ENCODE measurements around the gene SMARCC1. TPM values are rescaled to one million over a fixed set of nuclear protein-coding genes. Genes with fewer than 3 reads are reported as not detected.

SMARCC1 gene
- total RNA-seq, 1 experiment from 2014 or later, result 130 TPM

DNA sequence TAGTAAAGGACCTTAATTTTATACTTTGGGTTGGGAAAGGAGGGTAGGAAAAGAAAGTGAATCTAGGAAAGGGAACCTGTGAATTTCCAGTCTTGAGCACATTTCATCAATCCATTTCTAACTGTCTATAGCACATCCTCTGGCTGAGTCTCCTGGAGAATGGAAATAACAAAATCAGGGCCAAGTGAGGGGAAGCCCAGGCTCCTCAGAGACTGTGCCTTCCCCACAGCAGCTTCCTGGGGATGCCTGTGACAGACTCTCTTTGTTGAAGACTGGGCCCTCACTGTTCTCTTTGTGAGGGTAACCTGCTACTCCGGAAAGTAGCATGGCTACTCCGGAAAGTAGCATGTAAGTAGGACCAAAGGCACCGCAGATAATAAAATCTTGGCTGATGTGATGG lies 180.4 kb downstream of the SMARCC1 start:
- ChIA-PET CTCF (no interaction called here), POLR2A (ENCODE audit: unreplicated experiment) (interaction anchor here (0.8 kb wide), 1 partner anchor 37 kb away, joined by 6 read pairs; no protein-coding TSS in a partner anchor)
- no peak overlapping the region for H3K27ac ChIP-seq
- no peaks in the 10 kb centered on the region for H3F3A ChIP-seq (ENCODE audit: insufficient read depth, low read depth)
- no peak overlapping the region for H3K4me2 ChIP-seq
- H3K79me2 ChIP-seq (ENCODE audit: low read depth), result no peaks in the 10 kb centered on the region
- H3K36me3 ChIP-seq (ENCODE audit: low read depth), result no peaks in the 10 kb centered on the region; the same call in none of the 2 replicates
- no peak overlapping the region for H2AFZ ChIP-seq
- peaks cover 9% of the 10 kb centered on the region; the same call in 1 of the 2 replicates for H4K20me1 ChIP-seq (ENCODE audit: insufficient read depth)
- no peaks in the 10 kb centered on the region for H3K27me3 ChIP-seq (ENCODE audit: insufficient read depth, low read depth)
- intact Hi-C loops (cut with micrococcal nuclease; ENCODE audit: unreplicated experiment), result no loop called here
- H3K9me2 ChIP-seq (ENCODE audit: insufficient read depth), result no peaks in the 10 kb centered on the region
- no peaks in the 10 kb centered on the region for H3K4me1 ChIP-seq (replicated peaks; ENCODE audit: insufficient read depth)
- BruUV-seq (replicated peaks), result no TSS peak
- no peaks in the 10 kb centered on the region for H3K9me3 ChIP-seq (ENCODE audit: insufficient read depth, low read depth)
- no peak overlapping the region for H3K4me3 ChIP-seq
- no peak for DNase-seq
- TF ChIP-seq, protein P1, sequence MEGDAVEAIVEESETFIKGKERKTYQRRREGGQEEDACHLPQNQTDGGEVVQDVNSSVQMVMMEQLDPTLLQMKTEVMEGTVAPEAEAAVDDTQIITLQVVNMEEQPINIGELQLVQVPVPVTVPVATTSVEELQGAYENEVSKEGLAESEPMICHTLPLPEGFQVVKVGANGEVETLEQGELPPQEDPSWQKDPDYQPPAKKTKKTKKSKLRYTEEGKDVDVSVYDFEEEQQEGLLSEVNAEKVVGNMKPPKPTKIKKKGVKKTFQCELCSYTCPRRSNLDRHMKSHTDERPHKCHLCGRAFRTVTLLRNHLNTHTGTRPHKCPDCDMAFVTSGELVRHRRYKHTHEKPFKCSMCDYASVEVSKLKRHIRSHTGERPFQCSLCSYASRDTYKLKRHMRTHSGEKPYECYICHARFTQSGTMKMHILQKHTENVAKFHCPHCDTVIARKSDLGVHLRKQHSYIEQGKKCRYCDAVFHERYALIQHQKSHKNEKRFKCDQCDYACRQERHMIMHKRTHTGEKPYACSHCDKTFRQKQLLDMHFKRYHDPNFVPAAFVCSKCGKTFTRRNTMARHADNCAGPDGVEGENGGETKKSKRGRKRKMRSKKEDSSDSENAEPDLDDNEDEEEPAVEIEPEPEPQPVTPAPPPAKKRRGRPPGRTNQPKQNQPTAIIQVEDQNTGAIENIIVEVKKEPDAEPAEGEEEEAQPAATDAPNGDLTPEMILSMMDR (conservative IDR thresholded peaks at IDR 0.05), result no peak
- no peak for TF ChIP-seq EZH2 (IDR thresholded peaks at IDR 0.05; ENCODE audit: low read depth)

DNA sequence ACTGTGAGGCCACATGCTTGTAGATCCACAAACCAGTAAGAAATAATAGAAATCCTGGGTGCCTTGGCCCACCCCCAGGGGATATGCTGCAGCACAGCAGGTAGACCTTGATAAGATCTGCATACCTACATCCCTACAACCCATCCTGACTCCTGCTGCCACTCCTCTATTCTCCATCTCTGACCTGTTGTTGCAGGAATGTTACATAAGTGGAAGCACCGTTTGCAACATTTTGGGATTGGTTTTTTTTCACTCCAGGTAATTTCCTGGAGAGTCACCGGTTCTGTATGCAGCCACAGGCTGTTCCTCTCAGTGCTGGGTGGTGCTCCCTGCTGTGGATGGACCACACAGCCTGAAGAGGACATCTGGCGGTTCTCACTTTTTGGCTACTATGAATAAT lies 186.9 kb downstream of the SMARCC1 start:
- ChIA-PET CTCF (no interaction called here), POLR2A (ENCODE audit: unreplicated experiment) (no interaction called here)
- H3K9me2 ChIP-seq (ENCODE audit: insufficient read depth), result no peaks in the 10 kb centered on the region
- peak in 1 of 2 experiments; percentile 59 for DNase-seq
- no peak overlapping the region for H3K27ac ChIP-seq
- no peaks in the 10 kb centered on the region; the same call in 1 of the 2 replicates for H4K20me1 ChIP-seq (ENCODE audit: insufficient read depth)
- no peaks in the 10 kb centered on the region for H3K79me2 ChIP-seq (ENCODE audit: low read depth)
- BruUV-seq (replicated peaks), result no TSS peak
- H3K36me3 ChIP-seq (ENCODE audit: low read depth), result no peaks in the 10 kb centered on the region; the same call in 1 of the 2 replicates
- TF ChIP-seq EZH2 (IDR thresholded peaks at IDR 0.05; ENCODE audit: low read depth), result no peak
- H3K27me3 ChIP-seq (ENCODE audit: insufficient read depth, low read depth), result no peaks in the 10 kb centered on the region
- peaks cover 7% of the 10 kb centered on the region; the same call in 1 of the 2 replicates for H3F3A ChIP-seq (ENCODE audit: insufficient read depth, low read depth)
- H3K4me1 ChIP-seq (replicated peaks; ENCODE audit: insufficient read depth), result no peaks in the 10 kb centered on the region
- no peak overlapping the region for H3K4me3 ChIP-seq
- intact Hi-C loops (cut with micrococcal nuclease; ENCODE audit: unreplicated experiment), result no loop called here
- no peak overlapping the region for H3K4me2 ChIP-seq
- no peak overlapping the region for H2AFZ ChIP-seq
- no peaks in the 10 kb centered on the region for H3K9me3 ChIP-seq (ENCODE audit: insufficient read depth, low read depth)

DNA sequence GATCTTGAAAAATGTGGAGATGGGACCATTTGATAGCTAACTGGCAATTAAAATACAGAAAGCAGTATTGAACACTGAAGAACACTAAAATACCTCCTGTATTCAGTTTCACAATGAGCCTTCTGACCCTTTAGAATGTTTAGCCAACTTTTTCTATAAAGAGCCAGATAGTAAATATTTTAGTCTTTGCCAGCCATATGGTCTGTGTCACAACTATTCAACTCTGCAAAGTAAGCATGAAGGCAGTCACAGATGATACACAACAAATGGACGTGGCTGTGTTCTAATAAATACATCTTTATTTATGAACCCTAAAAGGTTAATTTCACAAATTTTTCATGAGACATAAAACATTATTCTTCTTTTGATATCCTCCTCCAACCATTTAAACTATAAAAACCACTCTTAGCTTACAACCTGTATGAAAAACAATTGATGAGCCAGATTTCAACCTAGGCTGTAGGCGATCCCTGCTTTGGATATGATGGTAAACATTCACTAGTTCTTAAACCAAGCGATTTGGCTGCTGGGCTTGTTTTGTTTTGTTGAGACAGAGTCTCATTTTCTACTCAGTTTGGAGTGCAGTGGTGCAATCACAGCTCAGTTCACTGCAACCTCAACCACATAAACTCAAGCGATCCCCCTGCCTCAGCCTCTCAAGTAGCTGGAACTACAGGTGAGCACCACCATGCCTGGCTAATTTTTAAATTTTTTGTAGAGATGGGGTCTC lies 189.5 kb downstream of the SMARCC1 start:
- Histone ChIP-seq H3K36me3 (ENCODE audit: low read depth) (no peaks in the 10 kb centered on the region; the same call in 1 of the 2 replicates), H3K27me3 (ENCODE audit: insufficient read depth, low read depth) (no peaks in the 10 kb centered on the region), H3K4me2 (no peak overlapping the region), H3K27ac (no peak overlapping the region), H3K4me3 (no peak overlapping the region), H3K79me2 (ENCODE audit: low read depth) (no peaks in the 10 kb centered on the region), H3K9me2 (ENCODE audit: insufficient read depth) (no peaks in the 10 kb centered on the region), H4K20me1 (ENCODE audit: insufficient read depth) (no peaks in the 10 kb centered on the region; the same call in 1 of the 2 replicates), H3K4me1 (replicated peaks; ENCODE audit: insufficient read depth) (no peaks in the 10 kb centered on the region), H3K9me3 (ENCODE audit: insufficient read depth, low read depth) (no peaks in the 10 kb centered on the region), H3F3A (ENCODE audit: insufficient read depth, low read depth) (peaks cover 7% of the 10 kb centered on the region; the same call in 1 of the 2 replicates), H2AFZ (no peak overlapping the region)
- intact Hi-C loops (cut with micrococcal nuclease; ENCODE audit: unreplicated experiment), result no loop called here
- ChIA-PET CTCF (no interaction called here), POLR2A (ENCODE audit: unreplicated experiment) (no interaction called here)
- no peak for DNase-seq
- no peak for TF ChIP-seq EZH2 (IDR thresholded peaks at IDR 0.05; ENCODE audit: low read depth)
- TF ChIP-seq, protein P1 (conservative IDR thresholded peaks at IDR 0.05), result no peak
- no TSS peak for BruUV-seq (replicated peaks)

Data from PC-9 (cell line).